H1 (cell line): Measurements from ENCODE around the gene PNPLA3. TPM values are rescaled to one million over a fixed set of nuclear protein-coding genes. Genes with fewer than 3 reads are reported as not detected.
A peak's percentile ranks its signal among the peaks of the same experiment; 100 is the strongest.

Source experiments
- ASH2L ChIP-seq: fragments of 200-600, 300-600 bp; sonication (generic); IDR thresholded peaks from one replicate; pipeline ENCODE4 v1.7.1; 2017; ENCODE audit warnings: low read length
- CHD2 ChIP-seq: IDR thresholded peaks from 2 replicates; pipeline ENCODE4 v1.6.1; 2012; ENCODE audit warnings: low read length, improper control_type of control experiment
- EZH2 ChIP-seq: fragments of 200-600 bp; sonication (generic); IDR thresholded peaks from 2 replicates; pipeline ENCODE4 v1.7.1; 2012; ENCODE audit warnings: low read depth, mild to moderate bottlenecking, moderate library complexity, low read length, inconsistent platforms; ENCODE audit not compliant: severe bottlenecking
- KDM4A ChIP-seq: IDR thresholded peaks from one replicate; pipeline ENCODE4 v1.7.1; 2012; ENCODE audit warnings: low read depth, mild to moderate bottlenecking, moderate library complexity, low read length, inconsistent platforms; ENCODE audit not compliant: severe bottlenecking
- PHF8 ChIP-seq: fragments of 200-600 bp; sonication (generic); conservative IDR thresholded peaks from 2 replicates; pipeline ENCODE4 v1.7.1; 2012; ENCODE audit warnings: low read depth, mild to moderate bottlenecking, inconsistent platforms, low read length, moderate library complexity
- POLR2A ChIP-seq, 2 experiments: IDR thresholded peaks; 1 replicate in 1 of 2; 2 replicates in 1 of 2; pipeline ENCODE4 v1.6.1; 2011; ENCODE audit warnings: low read depth in 2 of 2, low read length in 2 of 2, mild to moderate bottlenecking in 2 of 2; ENCODE audit errors: control extremely low read depth in 1 of 2
- SIN3A ChIP-seq, 2 experiments: IDR thresholded peaks in 1 of 2; conservative IDR thresholded peaks in 1 of 2; 2 replicates each; pipeline ENCODE4 v1.6.1; 2011 to 2012; ENCODE audit warnings: low read length in 2 of 2, improper control_type of control experiment in 1 of 2, low read depth in 1 of 2, mild to moderate bottlenecking in 1 of 2
- TAF1 ChIP-seq: IDR thresholded peaks from 2 replicates; pipeline ENCODE4 v1.6.1; 2011; ENCODE audit warnings: mild to moderate bottlenecking, low read depth, low read length
- TAF7 ChIP-seq: optimal IDR thresholded peaks from 2 replicates; pipeline ENCODE3; 2011; ENCODE audit warnings: low read depth, mild to moderate bottlenecking, inconsistent platforms, low read length, moderate library complexity, borderline replicate concordance
- YY1 ChIP-seq: IDR thresholded peaks from 2 replicates; pipeline ENCODE4 v1.6.1; 2011; ENCODE audit warnings: low read depth, mild to moderate bottlenecking, low read length
- polyA plus RNA-seq, 7 experiments: library from polyadenylated mRNA; depleted of rRNA in 3 of 7; stranded (reverse) in 5 of 7; unstranded in 2 of 7; fragments of >200 nt in 5 of 7; fragments of 200-250 nt in 2 of 7; gene quantifications; 1 replicate in 5 of 7; 2 replicates in 1 of 7; 4 replicates in 1 of 7; pipeline versions ENCODE4 v1.2.1 to v1.2.3, GENCODE V29; 2011 to 2013; ENCODE audit warnings: missing spikeins in 2 of 7, mixed read lengths in 2 of 7
- total RNA-seq: library from RNA; stranded (reverse); fragmentation: NEBNext Ultra II Directional; extraction: Animal tissue kit (Norgen Biotek cat#: 25700); gene quantifications from 2 replicates; pipeline ENCODE4 v1.2.1, GENCODE V29; 2021
- TF ChIP-seq, protein P1 (sequence below): IDR thresholded peaks from 2 replicates; pipeline ENCODE4 v1.6.1; 2012; ENCODE audit warnings: inconsistent platforms

PNPLA3 gene
- total and polyA plus RNA-seq, 2 of the 8 experiments (the other 6 are each of a cell fraction or from before 2014, with no cell fraction given): 17.5 to 23.4 TPM

GRCh38 chr22:43955040-43955882 is 31.7 kb downstream of the PNPLA3 start, which contains the start of gene SAMM50 (continued):
- TF ChIP-seq SIN3A (conservative IDR thresholded peaks at IDR 0.05 in 1 of 2, IDR thresholded peaks at IDR 0.05 in 1 of 2; ENCODE audit: low read depth in 1 of 2, low read length in 2 of 2) (peak; percentile 43 to 70; a peak in 2 of 4 replicates), POLR2A (IDR thresholded peaks at IDR 0.05; ENCODE audit: control extremely low read depth in 1 of 2, low read depth in 2 of 2, low read length in 2 of 2) (peak in 1 of 2 experiments; percentile 76; a peak in 2 of 3 replicates), KDM4A (peak; percentile 68), EZH2 (no peak), TAF1 (peak; percentile 70; the same call in 1 of the 2 replicates), PHF8 (peak; percentile 70; the same call in 1 of the 2 replicates), CHD2 (no peak), ASH2L (peak; percentile 90), TAF7 (peak; percentile 18), YY1 (peak; percentile 96)
- TF ChIP-seq, protein P1, sequence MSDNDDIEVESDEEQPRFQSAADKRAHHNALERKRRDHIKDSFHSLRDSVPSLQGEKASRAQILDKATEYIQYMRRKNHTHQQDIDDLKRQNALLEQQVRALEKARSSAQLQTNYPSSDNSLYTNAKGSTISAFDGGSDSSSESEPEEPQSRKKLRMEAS: peak; percentile 44; the same call in 1 of the 2 replicates
- TF ChIP-seq, all 59 proteins: peak for 15
